ENCODE data around the gene LAMA1. TPM values are rescaled to one million over a fixed set of nuclear protein-coding genes. Genes with fewer than 3 reads are reported as not detected.

Gene LAMA1
- total RNA-seq, 1 experiment from 2014 or later: 28.8 TPM

- no peak for DNase-seq
- H3K27me3 ChIP-seq (ENCODE audit: insufficient read depth, low read length): no peaks in the 10 kb centered on the region
- Mint-ChIP-seq H3K36me3 (ENCODE audit: insufficient read depth in 1 of 3, low read depth in 3 of 3) (peaks cover 51 to 66% (median 61%) of the 10 kb centered on the region in 3 experiments), H3K27me3 (ENCODE audit: low read depth) (no peaks in the 10 kb centered on the region; the same call in 1 of the 2 replicates), H3K9me3 (peaks cover 4 to 7% of the 10 kb centered on the region in 2 experiments), H3K4me1 (no peaks in the 10 kb centered on the region), H3K4me3 (no peak overlapping the region), H3K27ac (no peak overlapping the region)
- no peak overlapping the region for H2BK15ac ChIP-seq (ENCODE audit: low read depth, low read length)
- H3K14ac ChIP-seq (ENCODE audit: insufficient read depth, low read length): no peak overlapping the region
- H3K23ac ChIP-seq (ENCODE audit: insufficient read length, low read depth, low read length): no peak overlapping the region
- H4K91ac ChIP-seq (ENCODE audit: insufficient read length, low read depth, low read length): no peak overlapping the region
- no peak overlapping the region for H2AFZ ChIP-seq (ENCODE audit: low read length)
- H3K79me2 ChIP-seq (ENCODE audit: insufficient read depth, low read length): no peaks in the 10 kb centered on the region
- H3K4ac ChIP-seq (ENCODE audit: low read depth, low read length): no peak overlapping the region
- no peaks in the 10 kb centered on the region for H3K79me1 ChIP-seq (ENCODE audit: insufficient read depth, low read depth, low read length, poor library complexity, severe bottlenecking)
- no peak overlapping the region for H2BK20ac ChIP-seq (ENCODE audit: low read depth, low read length, poor library complexity, severe bottlenecking)
- no peak overlapping the region for H3K56ac ChIP-seq (ENCODE audit: insufficient read length, low read depth, low read length)
- no peaks in the 10 kb centered on the region for H3K4me1 ChIP-seq (ENCODE audit: insufficient read depth, low read length)
- no peaks in the 10 kb centered on the region for H3K9me3 ChIP-seq (ENCODE audit: control insufficient read depth, low read depth, low read length)
- WGBS (ENCODE audit: extremely low coverage, insufficient read length, low lambda C conversion rate): no CpG with 5 or more reads among the region's 2 CpGs
- no peaks in the 10 kb centered on the region for H4K20me1 ChIP-seq (ENCODE audit: control insufficient read depth, insufficient read depth, insufficient read length)
- no peak overlapping the region for H2BK120ac ChIP-seq (ENCODE audit: low read depth, low read length, poor library complexity, severe bottlenecking)
- H4K5ac ChIP-seq (ENCODE audit: insufficient read length, low read depth, low read length): no peak overlapping the region
- no peak overlapping the region for H3K4me2 ChIP-seq (ENCODE audit: insufficient read depth, insufficient read length, low read length)
- no peak overlapping the region for H3K18ac ChIP-seq (ENCODE audit: insufficient read length, low read depth, low read length)
- no peak overlapping the region for H3K27ac ChIP-seq (ENCODE audit: insufficient read length, low read depth, low read length)
- H4K8ac ChIP-seq (replicated peaks; ENCODE audit: insufficient read length, low read depth, low read length): no peak overlapping the region
- H2BK5ac ChIP-seq (ENCODE audit: insufficient read length, low read length): no peak overlapping the region
- no peak overlapping the region for H3K9ac ChIP-seq (ENCODE audit: extremely low read depth, insufficient read length, low read length)
- H2BK12ac ChIP-seq (ENCODE audit: insufficient read length, low read depth, low read length): no peak overlapping the region
- no peaks in the 10 kb centered on the region for H3K23me2 ChIP-seq (ENCODE audit: insufficient read length, low read depth, low read length, poor library complexity, severe bottlenecking)
- H3T11ph ChIP-seq (ENCODE audit: low read length): no peak overlapping the region
- TF ChIP-seq CTCF (conservative IDR thresholded peaks at IDR 0.05): no peak
- no peak overlapping the region for H2AK5ac ChIP-seq (ENCODE audit: insufficient read length, low read length)
Measured at GRCh38 chr18:6960656-6961055, 156.9 kb downstream of the LAMA1 start.
